ENCODE measurements around the gene CSNK1D.
"Not testable (repeated sequence)": the region's sequence is repeated elsewhere in the genome, so short reads cannot be mapped to it uniquely, and the experiment has no call there.

Gene CSNK1D

GRCh38 chr17:82272495-82273326 lies 789 bp downstream of the CSNK1D start:
- no peak for DNase-seq

- no peak for DNase-seq
Measured at GRCh38 chr17:82271401-82271800, 2.1 kb downstream of the CSNK1D start.

GRCh38 chr17:82270651-82271050 lies 2.8 kb downstream of the CSNK1D start:
- DNase-seq = no peak

- no peak for DNase-seq
Measured at GRCh38 chr17:82269882-82270500, 3.5 kb downstream of the CSNK1D start.

GRCh38 chr17:82269138-82269881 lies 4.2 kb downstream of the CSNK1D start:
- DNase-seq = no peak

- DNase-seq = no peak
Measured at GRCh38 chr17:82267575-82268379, 5.7 kb downstream of the CSNK1D start.

GRCh38 chr17:82266142-82266541 lies 7.4 kb downstream of the CSNK1D start:
- DNase-seq = no peak

GRCh38 chr17:82263641-82264040 lies 9.9 kb downstream of the CSNK1D start:
- DNase-seq = no peak

GRCh38 chr17:82262344-82262743 lies 11.2 kb downstream of the CSNK1D start:
- DNase-seq = no peak

- DNase-seq = not testable (repeated sequence)
Measured at GRCh38 chr17:82259972-82260961, 13.2 kb downstream of the CSNK1D start.

GRCh38 chr17:82258555-82258954 lies 14.9 kb downstream of the CSNK1D start:
- no peak for DNase-seq

GRCh38 chr17:82257473-82257872 lies 16.0 kb downstream of the CSNK1D start:
- no peak for DNase-seq

- DNase-seq = no peak
Measured at GRCh38 chr17:82256242-82256885, 17.1 kb downstream of the CSNK1D start.

GRCh38 chr17:82255402-82255972 lies 18.0 kb downstream of the CSNK1D start:
- DNase-seq = no peak

GRCh38 chr17:82254746-82255145 lies 18.8 kb downstream of the CSNK1D start:
- DNase-seq = not testable (repeated sequence)

- not testable (repeated sequence) for DNase-seq
Measured at GRCh38 chr17:82254096-82254495, 19.4 kb downstream of the CSNK1D start.

GRCh38 chr17:82253179-82253544 lies 20.3 kb downstream of the CSNK1D start:
- DNase-seq = no peak

- DNase-seq = no peak
Measured at GRCh38 chr17:82252511-82253178, 20.9 kb downstream of the CSNK1D start.

- DNase-seq = no peak
Measured at GRCh38 chr17:82250868-82251500, 22.5 kb downstream of the CSNK1D start.

Measured in NCI-H2171 treated with DMSO at 0.1 percent for 48 hours (cell line).